ENCODE data around the gene NEMF. TPM values are rescaled to one million over a fixed set of nuclear protein-coding genes. Genes with fewer than 3 reads are reported as not detected.

Gene NEMF
- total RNA-seq, 2 experiments from 2014 or later, result 63.6 to 71.0 TPM

DNA sequence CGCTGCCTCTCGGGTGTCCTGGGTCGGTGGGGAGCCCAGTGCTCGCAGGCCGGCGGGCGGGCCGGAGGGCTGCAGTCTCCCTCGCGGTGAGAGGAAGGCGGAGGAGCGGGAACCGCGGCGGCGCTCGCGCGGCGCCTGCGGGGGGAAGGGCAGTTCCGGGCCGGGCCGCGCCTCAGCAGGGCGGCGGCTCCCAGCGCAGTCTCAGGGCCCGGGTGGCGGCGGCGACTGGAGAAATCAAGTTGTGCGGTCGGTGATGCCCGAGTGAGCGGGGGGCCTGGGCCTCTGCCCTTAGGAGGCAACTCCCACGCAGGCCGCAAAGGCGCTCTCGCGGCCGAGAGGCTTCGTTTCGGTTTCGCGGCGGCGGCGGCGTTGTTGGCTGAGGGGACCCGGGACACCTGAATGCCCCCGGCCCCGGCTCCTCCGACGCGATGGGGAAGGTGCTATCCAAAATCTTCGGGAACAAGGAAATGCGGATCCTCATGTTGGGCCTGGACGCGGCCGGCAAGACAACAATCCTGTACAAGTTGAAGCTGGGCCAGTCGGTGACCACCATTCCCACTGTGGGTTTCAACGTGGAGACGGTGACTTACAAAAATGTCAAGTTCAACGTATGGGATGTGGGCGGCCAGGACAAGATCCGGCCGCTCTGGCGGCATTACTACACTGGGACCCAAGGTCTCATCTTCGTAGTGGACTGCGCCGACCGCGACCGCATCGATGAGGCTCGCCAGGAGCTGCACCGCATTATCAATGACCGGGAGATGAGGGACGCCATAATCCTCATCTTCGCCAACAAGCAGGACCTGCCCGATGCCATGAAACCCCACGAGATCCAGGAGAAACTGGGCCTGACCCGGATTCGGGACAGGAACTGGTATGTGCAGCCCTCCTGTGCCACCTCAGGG, 41.0 kb upstream of the NEMF start:
- H3K9me3 Mint-ChIP-seq, result no peaks in the 10 kb centered on the region
- POLR2A ChIA-PET, result interaction anchor here (0.7 to 4.3 kb wide), 17 partner anchors 12 to 189 kb away, joined by 3 to 84 read pairs (median 6); partner anchors contain the start of gene NEMF
- peaks cover 55% of the 10 kb centered on the region for H3K36me3 Mint-ChIP-seq
- H3K4me1 Mint-ChIP-seq (ENCODE audit: low read depth), result peaks cover 25% of the 10 kb centered on the region
- H3K27me3 Mint-ChIP-seq, result no peaks in the 10 kb centered on the region
- DNase-seq, result peak; percentile 87
- CTCF ChIA-PET, result interaction anchor here (1.9 to 5.4 kb wide), 3 partner anchors 14 to 31 kb away, joined by 8 to 28 read pairs (median 14); no protein-coding TSS in a partner anchor
- intact Hi-C loops (cut with micrococcal nuclease), result loop anchor here (1.0 to 2.0 kb wide), 6 partner anchors 108 to 428 kb away; partner anchors contain the start of genes MGAT2, RPL36AL and SOS2
- H3K27ac Mint-ChIP-seq, result peak overlapping the region; percentile 93
- H3K4me3 Mint-ChIP-seq, result peak overlapping the region; percentile 90

DNA sequence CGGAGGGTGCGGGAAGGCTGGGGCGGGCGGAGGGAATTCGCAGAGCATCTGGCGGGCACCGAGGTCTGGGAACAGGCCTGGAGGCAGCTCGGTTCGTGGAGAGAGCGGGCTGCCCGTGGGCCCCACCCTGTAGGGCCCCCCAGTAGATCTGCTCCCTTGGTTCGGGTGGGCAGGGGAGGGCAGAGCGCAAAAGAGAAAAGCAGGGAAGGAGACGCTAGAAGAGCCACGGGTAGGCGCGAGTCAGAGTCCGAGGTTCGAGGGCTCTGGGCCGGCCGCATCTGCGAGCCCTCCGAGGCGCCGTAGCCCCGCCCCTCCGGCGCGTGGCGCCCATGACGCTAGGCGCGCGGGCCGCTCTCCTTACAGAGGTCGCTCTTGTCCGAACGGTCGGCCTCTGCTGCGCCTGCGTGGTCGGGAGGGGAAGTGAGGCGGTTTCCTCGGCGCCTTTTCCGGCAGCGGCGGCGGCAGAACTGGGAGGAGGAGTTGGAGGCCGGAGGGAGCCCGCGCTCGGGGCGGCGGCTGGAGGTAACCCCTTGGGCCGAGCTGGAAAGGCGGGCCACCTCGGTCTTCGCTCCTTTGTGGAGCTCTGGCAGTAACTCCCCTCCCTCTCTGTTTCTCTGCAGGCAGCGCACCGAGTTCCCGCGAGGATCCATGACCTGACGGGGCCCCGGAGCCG, 40.2 kb upstream of the NEMF start, which contains the start of gene ARF6:
TSS of gene ARF6 (plus strand) at position 447 of the 673 bp plus-strand sequence. CDS start 655 bp downstream, outside the sequence.
- POLR2A ChIA-PET, result interaction anchor here (0.5 to 4.3 kb wide), 21 partner anchors 11 to 272 kb away, joined by 3 to 84 read pairs (median 5); partner anchors contain the start of genes MGAT2, NEMF, RPL36AL and VCPKMT
- peak within 1 kb of the TSS; percentile 90 for H3K4me3 Mint-ChIP-seq
- H3K9me3 Mint-ChIP-seq, result no peaks in the 10 kb centered on the region
- H3K4me1 Mint-ChIP-seq (ENCODE audit: low read depth), result peaks cover 18% of the 10 kb centered on the region
- intact Hi-C loops (cut with micrococcal nuclease), result loop anchor here (1.0 to 2.0 kb wide), 8 partner anchors 13 to 338 kb away; partner anchors contain the start of genes MGAT2, RPL36AL, SOS2 and VCPKMT
- no peaks in the 10 kb centered on the region for H3K27me3 Mint-ChIP-seq
- peaks cover 48% of the 10 kb centered on the region for H3K36me3 Mint-ChIP-seq
- CTCF ChIA-PET, result interaction anchor here (0.8 to 5.4 kb wide), 6 partner anchors 11 to 153 kb away, joined by 3 to 28 read pairs (median 8); no protein-coding TSS in a partner anchor
- peak; percentile 98 for DNase-seq
- peak within 1 kb of the TSS; percentile 93 for H3K27ac Mint-ChIP-seq

DNA sequence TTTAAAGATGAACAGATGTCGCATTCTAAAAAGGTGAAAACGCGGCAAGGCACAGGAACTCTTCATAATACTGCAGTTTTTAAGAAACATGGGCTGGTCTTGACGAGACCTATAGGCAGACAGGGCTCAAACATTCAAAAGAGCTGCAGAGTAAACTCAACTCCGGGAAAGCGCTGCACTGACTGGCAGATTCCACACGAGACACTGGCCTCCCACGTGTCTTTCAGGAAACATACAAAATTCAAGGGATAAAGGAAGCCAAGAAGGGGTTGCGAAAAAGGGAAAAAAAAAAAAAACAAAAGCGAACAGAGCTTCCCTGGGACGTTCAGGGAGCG, 39.7 kb upstream of the NEMF start:
- Mint-ChIP-seq H3K4me1 (ENCODE audit: low read depth) (peaks cover 18% of the 10 kb centered on the region), H3K9me3 (no peaks in the 10 kb centered on the region), H3K27me3 (no peaks in the 10 kb centered on the region), H3K36me3 (peaks cover 47% of the 10 kb centered on the region), H3K27ac (peak overlapping the region; percentile 93), H3K4me3 (peak overlapping the region; percentile 90)
- ChIA-PET CTCF (interaction anchor here (0.8 to 5.4 kb wide), 7 partner anchors 11 to 154 kb away, joined by 3 to 28 read pairs (median 7); no protein-coding TSS in a partner anchor), POLR2A (interaction anchor here (0.7 to 4.3 kb wide), 18 partner anchors 10 to 271 kb away, joined by 3 to 84 read pairs (median 6); partner anchors contain the start of genes MGAT2, RPL36AL and VCPKMT)
- intact Hi-C loops (cut with micrococcal nuclease), result loop anchor here (1.0 to 2.0 kb wide), 8 partner anchors 13 to 339 kb away; partner anchors contain the start of genes MGAT2, RPL36AL, SOS2 and VCPKMT
- DNase-seq, result peak; percentile 69

DNA sequence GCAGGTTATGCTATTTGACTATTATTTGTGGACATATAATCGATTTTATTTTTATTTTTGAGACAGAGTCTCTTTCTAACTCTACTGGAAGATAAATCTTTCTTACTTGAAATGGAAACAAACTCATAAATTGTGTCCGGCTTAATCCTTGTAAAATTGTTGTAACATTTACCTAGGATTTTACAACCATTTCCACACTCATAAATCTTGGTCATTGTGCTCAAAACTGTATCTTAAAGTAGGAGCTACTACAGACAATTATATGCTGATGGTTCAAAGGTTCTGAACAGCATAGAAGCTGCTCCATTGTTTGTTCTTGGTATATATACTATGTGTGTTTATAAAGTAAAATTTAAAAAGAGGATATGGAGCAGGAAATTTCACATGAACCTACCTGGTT, 35.7 kb upstream of the NEMF start:
- intact Hi-C loops (cut with micrococcal nuclease), result no loop called here
- Mint-ChIP-seq H3K9me3 (no peaks in the 10 kb centered on the region), H3K27ac (no peak overlapping the region), H3K4me3 (no peak overlapping the region), H3K36me3 (peaks cover 10% of the 10 kb centered on the region), H3K4me1 (ENCODE audit: low read depth) (peaks cover 17% of the 10 kb centered on the region), H3K27me3 (no peaks in the 10 kb centered on the region)
- POLR2A ChIA-PET, result interaction anchor here (0.9 to 1.3 kb wide), 4 partner anchors 8 to 151 kb away, joined by 3 to 4 read pairs (median 3); no protein-coding TSS in a partner anchor
- no peak for DNase-seq
- CTCF ChIA-PET, result interaction anchor here (0.8 to 5.4 kb wide), 2 partner anchors 9 to 26 kb away, joined by 3 to 28 read pairs; no protein-coding TSS in a partner anchor

DNA sequence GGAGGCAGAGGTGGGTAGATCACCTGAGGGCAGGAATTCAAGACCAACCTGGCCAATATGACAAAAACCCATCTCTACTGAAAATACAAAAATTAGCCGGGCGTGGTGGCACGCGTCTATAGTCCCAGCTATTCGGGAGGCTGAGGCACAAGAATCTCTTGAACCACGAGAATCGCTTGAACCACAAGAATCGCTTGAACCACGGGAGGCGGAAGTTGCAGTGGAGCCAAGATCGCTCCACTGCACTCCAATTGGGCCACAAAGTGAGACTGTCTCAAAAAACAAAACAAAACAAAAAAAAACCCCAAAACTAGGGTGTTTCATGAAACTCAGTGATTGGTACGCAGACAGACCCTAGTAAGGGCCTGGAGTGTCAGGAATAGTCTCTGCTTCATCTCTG, 33.9 kb upstream of the NEMF start:
- intact Hi-C loops (cut with micrococcal nuclease), result no loop called here
- peaks cover 21% of the 10 kb centered on the region for H3K4me1 Mint-ChIP-seq (ENCODE audit: low read depth)
- ChIA-PET CTCF (no interaction called here), POLR2A (no interaction called here)
- H3K4me3 Mint-ChIP-seq, result no peak overlapping the region
- H3K27me3 Mint-ChIP-seq, result no peaks in the 10 kb centered on the region
- no peaks in the 10 kb centered on the region for H3K9me3 Mint-ChIP-seq
- peak overlapping the region; percentile 13 for H3K27ac Mint-ChIP-seq
- H3K36me3 Mint-ChIP-seq, result no peaks in the 10 kb centered on the region
- DNase-seq, result peak; percentile 26

DNA sequence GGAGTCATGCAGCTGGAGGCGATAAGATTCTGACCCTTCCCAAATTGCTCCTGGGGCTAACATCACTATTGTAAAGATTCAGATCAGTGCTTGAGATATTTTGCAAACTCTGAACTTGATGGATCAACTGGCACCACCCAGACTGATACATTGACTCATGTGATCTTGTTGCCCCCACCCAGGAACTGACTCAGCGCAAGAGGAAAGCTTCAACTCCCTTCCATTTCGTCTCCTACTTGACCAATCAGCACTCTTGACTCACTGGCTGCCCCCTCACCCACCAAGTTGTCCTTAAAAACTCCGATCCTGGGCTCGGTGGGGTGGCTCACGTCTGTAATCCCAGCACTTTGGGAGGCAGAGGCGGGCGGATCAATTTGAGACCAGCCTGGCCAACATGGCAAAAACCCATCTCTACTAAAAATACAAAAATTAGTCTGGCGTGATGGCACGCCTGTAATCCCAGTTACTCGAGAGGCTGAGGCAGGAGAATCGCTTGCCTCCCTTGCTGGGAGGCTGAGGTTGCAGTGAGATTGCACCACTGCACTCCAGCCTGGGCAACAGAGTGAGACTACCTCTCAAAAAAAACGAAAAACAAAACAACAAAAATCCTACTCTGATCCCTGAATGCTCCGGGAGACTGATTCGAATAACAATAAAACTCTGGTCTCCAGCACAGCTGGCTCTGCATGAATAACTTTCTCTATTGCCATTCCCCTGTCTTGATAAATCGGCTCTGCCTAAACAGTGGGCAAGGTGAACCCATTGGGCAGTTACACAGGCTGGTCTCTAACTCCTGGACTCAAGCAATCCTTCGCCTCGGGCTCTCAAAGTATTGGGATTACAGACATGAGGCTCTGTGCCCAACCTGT, 30.5 kb upstream of the NEMF start:
- Mint-ChIP-seq H3K27me3 (no peaks in the 10 kb centered on the region), H3K9me3 (no peaks in the 10 kb centered on the region), H3K36me3 (no peaks in the 10 kb centered on the region), H3K4me3 (no peak overlapping the region), H3K4me1 (ENCODE audit: low read depth) (peaks cover 35% of the 10 kb centered on the region), H3K27ac (peak overlapping the region; percentile 13)
- ChIA-PET CTCF (interaction anchor here (0.6 to 5.8 kb wide), 5 partner anchors 15 to 297 kb away, joined by 3 to 70 read pairs (median 6); partner anchors contain the start of gene NEMF), POLR2A (interaction anchor here (0.9 to 1.8 kb wide), 2 partner anchors 10 to 12 kb away, joined by 3 to 6 read pairs; partner anchors contain the start of gene ARF6)
- DNase-seq, result no peak
- intact Hi-C loops (cut with micrococcal nuclease), result no loop called here

DNA sequence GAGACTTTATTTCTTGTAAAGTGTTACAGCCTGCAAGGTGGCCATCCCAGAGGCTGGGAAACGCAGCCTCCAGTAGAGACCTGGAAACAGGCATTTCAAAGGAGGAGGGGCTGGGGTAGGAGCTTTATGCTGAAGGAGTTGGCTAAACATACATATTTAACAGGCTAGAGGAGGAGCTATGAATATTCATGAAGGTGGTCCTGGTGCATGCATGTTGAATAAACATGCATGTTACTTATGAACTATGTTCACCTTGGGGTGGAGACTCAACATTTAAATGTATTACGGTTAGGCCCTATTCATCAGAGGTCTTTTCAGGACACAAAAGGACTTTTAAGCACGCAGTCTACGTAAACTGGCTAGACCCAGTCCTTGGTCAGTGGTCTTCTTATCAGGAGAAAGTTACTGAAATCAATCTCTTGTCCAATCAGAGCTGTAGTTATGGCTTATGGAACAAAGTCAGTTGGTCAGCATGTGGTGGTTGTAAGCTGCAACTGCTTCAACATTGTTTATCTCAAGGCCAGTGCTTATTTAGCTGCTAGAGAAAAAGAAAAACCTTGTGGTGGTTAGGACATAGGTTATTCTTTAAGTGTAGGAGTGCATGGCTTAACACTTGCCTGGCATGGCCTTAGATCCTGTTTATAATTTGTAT, 28.9 kb upstream of the NEMF start:
- intact Hi-C loops (cut with micrococcal nuclease), result no loop called here
- POLR2A ChIA-PET, result interaction anchor here (0.6 to 1.8 kb wide), 5 partner anchors 11 to 118 kb away, joined by 3 to 6 read pairs (median 4); partner anchors contain the start of gene ARF6

DNA sequence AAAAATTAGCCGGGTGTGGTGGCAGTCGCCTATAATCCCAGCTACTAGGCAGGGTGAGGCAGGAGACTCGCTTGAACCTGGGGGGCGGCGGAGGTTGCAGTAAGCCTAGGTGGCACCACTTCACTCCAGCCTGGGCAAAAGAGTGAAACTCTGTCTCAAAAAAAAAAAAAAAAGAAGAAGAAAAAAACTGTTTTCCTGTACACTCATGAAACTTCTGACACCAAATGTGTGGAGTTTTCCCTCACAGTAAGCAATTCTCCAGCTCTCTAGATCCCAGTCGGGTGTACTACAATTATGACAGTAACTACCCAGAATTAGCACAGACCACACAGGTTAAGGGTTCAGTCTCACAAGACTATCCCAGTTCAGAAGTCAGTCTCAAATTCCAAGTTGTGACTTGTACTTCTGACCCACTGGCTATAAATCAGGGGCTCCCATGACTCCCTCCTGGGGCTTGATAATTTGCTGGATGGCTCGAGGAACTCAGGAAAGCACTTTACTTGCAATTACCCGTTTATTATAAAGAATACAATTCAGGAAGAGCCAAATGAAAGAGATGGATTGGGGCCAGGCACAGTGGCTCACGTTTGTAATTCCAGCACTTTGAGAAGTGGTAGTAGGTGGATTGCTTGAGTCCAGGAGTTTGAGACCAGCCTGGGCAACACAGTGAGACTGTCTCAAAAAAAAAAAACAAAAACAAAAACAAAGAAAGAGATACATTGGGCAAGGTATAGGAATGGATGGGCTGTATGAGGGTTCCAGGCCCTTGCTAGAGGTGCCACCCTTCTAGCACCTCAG, 27.9 kb upstream of the NEMF start:
- DNase-seq, result peak; percentile 42
- Mint-ChIP-seq H3K4me3 (no peak overlapping the region), H3K27ac (peak overlapping the region; percentile 62), H3K27me3 (no peaks in the 10 kb centered on the region), H3K36me3 (no peaks in the 10 kb centered on the region), H3K9me3 (no peaks in the 10 kb centered on the region), H3K4me1 (ENCODE audit: low read depth) (peaks cover 35% of the 10 kb centered on the region)
- ChIA-PET POLR2A (interaction anchor here (1.0 to 2.0 kb wide), 14 partner anchors 8 to 236 kb away, joined by 3 to 17 read pairs (median 4); partner anchors contain the start of genes ARF6 and VCPKMT), CTCF (interaction anchor here (0.8 to 5.8 kb wide), 26 partner anchors 10 to 570 kb away, joined by 3 to 70 read pairs (median 4); partner anchors contain the start of genes ARF6 and NEMF)
- intact Hi-C loops (cut with micrococcal nuclease), result no loop called here

More for the DNA sequence above, 28.9 kb upstream of the NEMF start:
- peaks cover 35% of the 10 kb centered on the region for H3K4me1 Mint-ChIP-seq (ENCODE audit: low read depth)
- H3K9me3 Mint-ChIP-seq, result no peaks in the 10 kb centered on the region
- no peak for DNase-seq
- no peak overlapping the region for H3K27ac Mint-ChIP-seq
- H3K4me3 Mint-ChIP-seq, result no peak overlapping the region
- H3K36me3 Mint-ChIP-seq, result no peaks in the 10 kb centered on the region
- H3K27me3 Mint-ChIP-seq, result no peaks in the 10 kb centered on the region
- CTCF ChIA-PET, result interaction anchor here (0.9 to 5.8 kb wide), 6 partner anchors 11 to 271 kb away, joined by 3 to 70 read pairs (median 8); no protein-coding TSS in a partner anchor

DNA sequence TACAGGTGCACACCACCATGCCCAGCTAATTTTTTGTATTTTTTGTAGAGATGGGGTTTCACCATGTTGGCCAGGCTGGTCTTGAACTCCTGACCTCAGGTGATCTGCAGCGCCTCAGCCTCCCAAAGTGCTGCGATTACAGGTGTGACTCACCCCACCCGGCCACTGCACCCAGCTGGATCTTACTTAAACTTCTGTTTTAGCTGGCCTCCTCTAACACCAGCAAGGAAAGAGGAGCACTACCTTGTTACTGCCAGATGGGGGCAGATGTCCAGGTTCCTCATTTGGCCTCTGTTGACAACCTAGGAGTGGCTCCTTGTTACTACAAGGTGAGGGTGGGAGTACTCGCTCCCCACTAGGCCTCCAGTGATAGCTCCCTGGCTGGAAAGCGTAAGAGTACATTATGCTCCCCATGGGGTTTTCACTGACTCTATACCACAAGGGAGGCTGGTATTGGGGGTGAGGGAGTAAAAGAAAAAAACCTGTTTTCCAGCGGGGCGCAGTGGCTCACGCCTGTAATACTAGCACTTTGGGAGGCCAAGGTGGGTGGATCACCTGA, 27.1 kb upstream of the NEMF start:
- H3K4me1 Mint-ChIP-seq (ENCODE audit: low read depth), result peaks cover 35% of the 10 kb centered on the region
- ChIA-PET CTCF (interaction anchor here (0.6 to 5.8 kb wide), 35 partner anchors 11 to 571 kb away, joined by 3 to 70 read pairs (median 4); partner anchors contain the start of genes ARF6, NEMF and VCPKMT), POLR2A (interaction anchor here (0.7 to 2.0 kb wide), 15 partner anchors 9 to 237 kb away, joined by 3 to 17 read pairs (median 4); partner anchors contain the start of genes ARF6 and VCPKMT)
- no peaks in the 10 kb centered on the region for H3K9me3 Mint-ChIP-seq
- peak; percentile 87 for DNase-seq
- intact Hi-C loops (cut with micrococcal nuclease), result loop anchor here (1.0 kb wide), 3 partner anchors 11 to 122 kb away; no protein-coding TSS in a partner anchor
- no peaks in the 10 kb centered on the region for H3K36me3 Mint-ChIP-seq
- H3K4me3 Mint-ChIP-seq, result peak overlapping the region; percentile 12
- H3K27me3 Mint-ChIP-seq, result no peaks in the 10 kb centered on the region
- peak overlapping the region; percentile 62 for H3K27ac Mint-ChIP-seq

Data from activated CD4-positive, alpha-beta memory T cell treated with anti-CD3 and anti-CD28 coated beads for 36 hours (primary cell).